NB4 (cell line): ENCODE measurements around the gene MYO19.

Source experiments
- DNase-seq: peaks from one replicate; pipeline ENCODE4 v3.0.0; 2010; ENCODE audit warnings: low read depth
- H3K4me3 ChIP-seq: one replicate; pipeline ENCODE4 v1.5.1; 2011; ENCODE audit warnings: mild to moderate bottlenecking, low read depth, low read length, moderate library complexity
- CTCF ChIP-seq: IDR thresholded peaks from one replicate; pipeline ENCODE4 v1.5.1; 2012; ENCODE audit warnings: low read depth, low read length
- MAX ChIP-seq: IDR thresholded peaks from 2 replicates; pipeline ENCODE4 v1.6.1; 2011; ENCODE audit warnings: low read depth, low read length
- MYC ChIP-seq: IDR thresholded peaks from 2 replicates; pipeline ENCODE4 v1.6.1; 2011; ENCODE audit warnings: low read depth, low read length
- POLR2A ChIP-seq: IDR thresholded peaks from 2 replicates; pipeline ENCODE4 v1.6.1; 2011; ENCODE audit warnings: mild to moderate bottlenecking; ENCODE audit not compliant: insufficient read length; ENCODE audit errors: extremely low read depth

The MYO19 gene

GRCh38 chr17:36506831-36507230, 27.8 kb downstream of the MYO19 start:
- H3K4me3 ChIP-seq: no peak overlapping the region
- TF ChIP-seq MAX: no peak
- TF ChIP-seq MYC: no peak
- TF ChIP-seq CTCF: no peak
- TF ChIP-seq POLR2A: no peak
- DNase-seq: no peak

GRCh38 chr17:36506249-36506826, 28.3 kb downstream of the MYO19 start:
- TF ChIP-seq MYC (no peak), MAX (no peak), POLR2A (no peak), CTCF (no peak)
- H3K4me3 ChIP-seq: no peak overlapping the region
- DNase-seq: no peak

- no peak for DNase-seq
- TF ChIP-seq CTCF: no peak
- no peak for TF ChIP-seq MAX
- no peak for TF ChIP-seq MYC
- TF ChIP-seq POLR2A: no peak
- no peak overlapping the region for H3K4me3 ChIP-seq
These were observed 29.5 kb downstream of the MYO19 start for GRCh38 chr17:36505171-36505570.

GRCh38 chr17:36504156-36504545, 30.5 kb downstream of the MYO19 start:
- TF ChIP-seq CTCF: no peak
- TF ChIP-seq MAX: no peak
- TF ChIP-seq MYC: no peak
- no peak for TF ChIP-seq POLR2A
- DNase-seq: no peak
- no peak overlapping the region for H3K4me3 ChIP-seq

GRCh38 chr17:36503456-36504155, 31.1 kb downstream of the MYO19 start:
- no peak overlapping the region for H3K4me3 ChIP-seq
- no peak for TF ChIP-seq MAX
- no peak for TF ChIP-seq CTCF
- TF ChIP-seq POLR2A: no peak
- TF ChIP-seq MYC: no peak
- DNase-seq: no peak

GRCh38 chr17:36501963-36502362, 32.7 kb downstream of the MYO19 start:
- no peak for TF ChIP-seq MYC
- no peak for TF ChIP-seq POLR2A
- TF ChIP-seq MAX: no peak
- no peak for TF ChIP-seq CTCF
- no peak overlapping the region for H3K4me3 ChIP-seq
- DNase-seq: no peak
